GM21528 (cell line): ENCODE data around the gene MAMSTR.

Experiments
- ATAC-seq: cut with Tn5 transposase; IDR thresholded peaks from one replicate; pipeline ENCODE4 v1.9.1; 2021; ENCODE audit warnings: mild to moderate bottlenecking, moderate library complexity; ENCODE audit not compliant: unreplicated experiment, low FRiP score

Gene MAMSTR

GRCh38 chr19:48746738-48747575, 27.4 kb upstream of the MAMSTR start, which contains the start of gene IZUMO1:
Gene IZUMO1, minus strand, starts transcription at chr19:48746909. Its CDS starts 1,050 bp downstream, at chr19:48745859.
- ATAC-seq: no peak

- no peak for ATAC-seq
Measured at GRCh38 chr19:48746110-48746509, 26.6 kb upstream of the MAMSTR start.

GRCh38 chr19:48745208-48745995, 25.9 kb upstream of the MAMSTR start:
- no peak for ATAC-seq

DNA sequence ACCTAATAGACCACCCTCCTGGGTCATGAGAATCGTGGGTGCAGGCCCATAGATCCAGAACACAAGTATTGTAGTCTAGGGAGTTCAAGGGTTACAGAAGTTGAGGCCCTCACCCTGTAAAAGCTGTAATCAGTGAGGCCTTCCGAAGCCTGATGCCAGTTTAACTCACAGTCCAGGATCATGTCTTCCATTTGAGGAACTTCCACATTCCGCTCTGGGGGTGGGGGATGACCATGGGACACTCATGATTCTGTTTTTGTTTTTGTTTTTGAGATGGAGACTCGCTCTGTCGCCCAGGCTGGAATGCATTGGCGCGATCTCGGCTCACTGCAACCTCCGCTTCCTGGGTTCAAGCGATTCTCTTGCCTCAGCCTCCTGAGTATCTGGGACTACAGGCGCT, 22.6 kb upstream of the MAMSTR start:
- ATAC-seq: no peak

DNA sequence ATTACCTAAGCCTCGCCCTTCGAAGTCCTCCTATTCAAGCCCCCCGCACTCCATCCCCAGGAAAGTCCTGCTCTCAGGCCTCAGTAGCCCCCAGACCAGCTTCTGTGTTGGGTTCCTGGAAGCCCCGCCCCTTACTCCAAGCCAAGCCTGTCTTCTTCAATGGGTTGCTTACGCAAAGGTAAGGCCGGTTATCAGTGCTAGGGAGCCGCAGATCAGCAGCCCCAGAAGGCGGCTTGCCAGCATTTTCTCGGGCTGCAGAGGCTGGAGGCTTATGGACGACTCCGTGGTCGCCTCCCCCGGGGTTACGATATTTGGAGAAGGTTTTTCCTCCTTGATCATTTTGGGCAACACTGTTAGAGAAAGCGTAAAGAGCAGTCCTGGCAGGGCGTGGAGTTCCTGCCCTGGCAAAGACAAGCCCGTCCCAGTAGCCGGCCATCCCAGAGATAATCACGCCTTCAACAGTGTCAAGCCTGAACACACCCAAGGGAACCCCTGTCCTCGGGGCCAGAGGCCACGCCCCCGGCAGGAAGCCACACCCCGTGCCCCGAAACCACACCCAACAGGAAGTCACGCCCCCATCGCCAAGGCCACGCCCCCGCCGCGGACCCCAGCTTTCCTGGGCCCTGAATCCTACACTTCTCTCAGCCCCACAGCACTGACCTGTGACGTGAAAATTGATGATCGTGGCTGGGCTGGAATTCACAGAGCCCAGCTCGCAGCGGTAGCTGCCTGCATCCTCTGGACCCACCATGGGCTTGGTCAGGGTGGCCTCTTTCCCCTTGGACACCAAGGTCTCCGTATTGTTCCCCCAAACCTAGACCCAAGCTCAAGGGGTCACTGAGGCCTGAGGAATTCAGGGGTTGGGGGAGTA, 21.8 kb upstream of the MAMSTR start:
- ATAC-seq: no peak

DNA sequence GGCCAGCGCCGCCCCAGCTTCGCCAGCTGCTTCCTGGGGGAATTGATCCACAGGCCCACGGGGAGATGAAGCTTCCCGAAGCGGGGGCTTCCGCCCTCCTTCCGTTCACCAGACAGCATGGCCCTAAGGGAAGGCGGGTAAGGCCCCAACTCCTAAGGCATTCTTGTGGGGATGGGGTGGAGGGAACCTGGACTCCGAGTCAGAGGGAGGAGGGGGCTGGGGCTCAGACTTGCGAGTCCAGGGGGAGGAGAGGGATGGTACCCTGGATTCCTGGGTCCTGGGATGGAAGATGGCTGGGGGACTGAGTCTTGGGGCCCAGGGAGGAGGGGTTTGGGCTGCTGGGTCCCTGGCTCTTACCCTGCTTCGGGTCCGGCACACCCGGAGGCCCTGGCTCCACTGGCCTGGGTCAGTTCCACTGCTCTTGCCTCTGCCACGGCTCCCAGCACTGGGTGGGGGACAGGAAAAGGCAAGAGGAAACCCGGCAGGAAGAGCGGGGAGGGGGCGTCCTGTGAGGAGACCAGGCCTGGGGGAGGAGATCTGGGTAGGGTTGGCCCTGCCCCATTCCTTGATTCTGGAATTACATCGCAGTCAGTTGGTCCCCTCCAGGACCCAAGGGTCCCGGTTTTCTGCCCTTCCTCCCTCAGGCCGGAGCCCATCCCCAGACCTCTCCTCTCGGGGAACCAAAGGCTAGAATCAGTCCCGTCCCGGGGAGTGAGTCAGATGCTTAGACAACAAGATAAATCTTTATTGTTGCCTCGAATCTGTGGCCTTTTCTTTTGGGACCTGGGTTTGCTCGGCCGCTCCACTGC, 20.8 kb upstream of the MAMSTR start, which contains the start of gene RASIP1:
TSS of gene RASIP1 (minus strand) at position 447 of the 809 bp plus-strand sequence. CDS start at position 119, 328 bp downstream.
- ATAC-seq: no peak

DNA sequence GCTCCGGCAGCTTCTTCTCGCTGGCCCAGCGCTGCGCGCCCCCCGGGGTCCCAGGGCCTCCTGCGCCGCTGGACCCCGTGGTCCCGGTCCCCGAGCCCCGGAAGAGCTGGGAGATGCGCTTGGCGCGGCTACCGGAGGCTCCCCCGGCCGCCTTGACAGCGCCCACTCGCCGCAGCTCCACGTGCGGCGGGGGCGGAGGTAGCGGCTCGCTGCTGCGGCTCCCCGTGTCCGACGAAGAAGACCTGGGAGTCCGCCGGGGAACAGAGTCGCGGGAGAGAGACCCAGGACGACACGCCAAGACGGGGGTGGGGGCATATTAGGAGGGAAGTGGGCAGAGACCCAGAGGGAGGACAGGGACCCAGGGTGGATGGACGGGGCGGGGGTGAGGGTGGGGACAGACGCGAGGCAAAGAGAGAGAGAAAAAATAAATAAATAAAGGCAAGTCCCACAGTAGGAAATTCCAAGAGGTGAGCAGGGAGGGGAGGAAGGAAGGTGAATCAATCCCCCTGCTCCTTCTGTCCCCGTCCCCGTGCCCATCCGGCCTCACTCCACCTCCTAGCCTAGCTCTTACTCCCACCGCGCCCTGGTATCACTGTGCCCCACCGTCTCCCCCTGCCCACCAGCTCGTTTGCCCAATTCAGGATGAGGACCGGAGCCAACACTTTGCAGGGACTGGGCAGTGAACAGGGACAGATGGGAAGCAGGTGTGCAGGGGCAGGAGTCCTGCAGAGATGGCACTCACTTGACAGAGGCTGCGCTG, 20.1 kb upstream of the MAMSTR start:
- no peak for ATAC-seq

DNA sequence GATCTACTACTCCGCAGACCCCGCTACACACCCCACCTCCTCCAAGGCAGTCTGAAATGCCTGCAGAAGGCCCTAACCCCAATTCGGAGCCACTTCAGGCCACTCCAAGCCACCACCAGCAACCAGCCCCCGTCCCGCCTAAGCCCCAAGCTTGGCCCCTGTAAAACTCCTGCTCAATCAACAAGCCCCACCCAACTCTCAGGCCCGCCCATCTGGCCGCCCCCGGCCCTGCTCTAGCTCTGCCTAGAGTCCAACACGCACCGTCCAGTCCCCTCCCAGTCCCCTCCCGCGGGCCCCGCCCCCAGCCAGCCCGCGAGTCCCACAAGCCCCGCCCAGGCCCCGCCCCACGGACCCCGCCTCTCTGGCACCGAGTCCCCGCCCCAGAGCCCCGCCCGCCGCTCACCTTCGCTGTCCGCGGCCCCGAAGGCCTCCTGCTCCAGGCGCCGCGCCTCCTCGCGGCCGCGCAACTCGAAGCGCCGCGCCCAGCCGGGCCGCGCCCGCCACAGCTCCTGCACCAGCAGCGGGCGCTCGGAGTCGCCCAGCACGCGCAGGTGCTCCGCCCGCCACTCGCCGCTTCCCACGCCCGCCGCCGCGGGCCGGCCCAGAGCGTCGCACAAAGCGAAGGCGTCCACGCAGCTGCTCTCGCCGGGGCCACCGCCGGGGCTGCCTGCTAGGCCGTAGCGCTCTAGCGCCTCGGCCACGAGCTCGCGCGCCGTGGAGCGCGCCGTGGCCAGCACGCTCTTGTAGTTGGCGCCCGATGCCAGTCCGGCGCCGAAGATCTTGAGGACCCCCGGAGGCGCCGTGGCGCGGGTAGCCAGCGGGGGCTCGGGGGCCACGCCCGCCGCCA, 19.3 kb upstream of the MAMSTR start:
- no peak for ATAC-seq

GRCh38 chr19:48737360-48737998, 18.0 kb upstream of the MAMSTR start:
- ATAC-seq: no peak

GRCh38 chr19:48735031-48735615, 15.6 kb upstream of the MAMSTR start:
- no peak for ATAC-seq

- no peak for ATAC-seq
Measured at GRCh38 chr19:48734625-48735024, 15.1 kb upstream of the MAMSTR start.

DNA sequence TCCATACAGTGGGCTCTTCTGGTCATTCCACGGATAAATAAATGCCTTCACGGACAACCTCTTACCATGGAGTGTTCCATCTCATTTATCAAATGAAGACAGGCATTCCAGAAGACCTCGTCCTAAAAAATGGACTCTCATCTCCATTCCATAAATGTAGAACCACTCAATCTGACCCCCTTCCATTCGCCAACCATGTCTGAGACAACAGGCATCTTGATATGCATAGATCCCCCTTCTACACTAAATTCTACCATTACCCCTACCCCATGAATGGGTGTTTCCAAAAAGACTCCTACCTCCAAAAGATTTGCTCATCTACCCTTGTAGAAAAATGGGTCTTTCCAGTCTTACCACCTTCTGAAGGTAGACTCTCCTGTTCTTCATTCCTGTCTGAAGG, 11.9 kb upstream of the MAMSTR start:
- ATAC-seq: no peak

DNA sequence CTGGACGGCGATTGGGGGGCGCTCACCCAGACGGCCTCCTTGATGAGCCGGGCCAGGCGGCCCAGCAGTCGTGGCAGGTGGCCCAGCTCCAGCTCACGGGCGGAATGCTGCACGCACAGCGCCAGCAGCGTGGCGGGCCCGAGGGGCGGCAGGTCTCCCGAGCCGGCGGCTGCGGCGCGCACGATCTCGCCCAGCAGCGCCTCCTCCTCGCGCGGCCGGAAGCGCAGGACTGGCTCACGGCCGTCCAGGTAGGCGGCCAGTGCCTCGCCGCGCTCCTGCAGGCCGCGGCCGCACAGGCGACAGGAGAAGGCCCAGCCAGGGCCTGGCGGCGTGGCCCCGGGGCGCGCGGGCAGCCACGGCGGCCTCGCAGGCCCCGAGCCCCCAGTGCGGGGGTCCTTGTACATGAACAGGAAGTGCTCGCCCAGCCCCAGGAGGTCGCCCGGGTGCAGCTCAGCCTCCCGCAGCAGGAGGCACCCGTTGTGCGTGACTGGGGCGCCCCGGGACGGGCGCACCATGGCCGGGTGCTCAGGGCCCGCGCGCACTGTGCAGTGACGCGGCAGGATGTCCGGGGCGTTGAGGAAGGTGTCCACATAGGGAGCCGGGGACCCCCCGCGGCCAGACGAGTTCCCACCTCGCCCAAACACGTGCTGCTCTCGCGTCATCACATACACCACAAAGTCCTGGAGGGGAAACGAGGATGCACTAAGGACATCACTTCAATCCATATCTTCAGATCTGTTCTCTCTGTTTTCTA, 9.6 kb upstream of the MAMSTR start:
- no peak for ATAC-seq

- no peak for ATAC-seq
Measured at GRCh38 chr19:48726556-48726955, 7.0 kb upstream of the MAMSTR start.

DNA sequence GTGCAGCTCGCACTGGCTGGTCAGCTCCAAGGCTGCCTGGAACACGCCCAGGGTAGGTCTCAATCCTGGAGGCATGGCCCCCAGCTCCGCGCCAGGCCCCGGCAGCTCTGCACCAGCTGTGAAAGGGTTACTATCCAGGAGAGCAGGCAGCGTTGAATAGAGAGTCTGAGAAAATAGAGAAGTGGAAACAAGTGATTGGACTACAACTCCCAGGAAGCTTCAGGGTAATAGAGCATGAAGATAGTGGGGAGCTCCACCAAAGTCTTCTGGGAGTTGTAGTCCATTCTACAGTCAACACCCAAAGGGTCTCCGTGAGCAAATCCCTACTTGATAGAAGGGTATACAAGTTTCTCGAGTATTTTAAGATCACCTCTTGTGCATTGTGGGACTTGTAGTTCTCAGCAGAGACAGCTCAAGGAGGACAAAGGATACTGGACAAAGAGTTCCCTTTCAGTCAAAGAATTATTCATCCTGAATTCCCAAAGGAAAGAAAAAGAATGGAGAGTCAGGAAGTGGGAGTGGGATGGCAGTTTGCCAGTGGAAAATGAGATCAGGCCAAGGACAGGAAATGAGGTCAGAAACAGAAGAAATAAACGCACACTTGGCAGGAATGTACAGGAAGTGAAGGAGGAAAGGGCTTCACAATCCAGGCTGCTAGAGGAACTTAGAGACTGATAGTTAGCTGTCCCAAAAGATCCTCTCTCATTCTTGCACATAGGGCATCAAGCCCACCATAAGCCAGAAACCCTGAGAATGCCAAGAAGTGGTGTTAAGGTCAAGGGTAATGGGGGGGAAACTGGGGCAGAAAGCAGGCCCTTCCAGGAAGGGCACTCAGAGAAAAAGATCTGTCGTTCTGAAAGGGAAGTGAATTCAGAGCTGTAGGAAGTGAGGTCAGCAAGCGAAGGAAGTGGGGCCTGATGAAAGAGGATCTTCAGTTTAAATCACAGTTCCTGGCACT, 5.5 kb upstream of the MAMSTR start:
- no peak for ATAC-seq
